IPS-18c (cell line): Measurements from ENCODE around the gene CAMSAP3.
"Not testable (repeated sequence)": the region's sequence is repeated elsewhere in the genome, so short reads cannot be mapped to it uniquely, and the experiment has no call there.

ENCODE experiments used
- H3K4me3 ChIP-seq: 2 replicates; pipeline ENCODE4 v1.7.0; 2013; ENCODE audit warnings: low read depth, mild to moderate bottlenecking, low read length, moderate library complexity; ENCODE audit not compliant: insufficient read depth
- H3K9me3 ChIP-seq: one replicate; pipeline ENCODE4 v1.6.1; 2013; ENCODE audit warnings: mild to moderate bottlenecking, low read length, moderate library complexity; ENCODE audit not compliant: control insufficient read depth, insufficient read depth

The CAMSAP3 gene

DNA sequence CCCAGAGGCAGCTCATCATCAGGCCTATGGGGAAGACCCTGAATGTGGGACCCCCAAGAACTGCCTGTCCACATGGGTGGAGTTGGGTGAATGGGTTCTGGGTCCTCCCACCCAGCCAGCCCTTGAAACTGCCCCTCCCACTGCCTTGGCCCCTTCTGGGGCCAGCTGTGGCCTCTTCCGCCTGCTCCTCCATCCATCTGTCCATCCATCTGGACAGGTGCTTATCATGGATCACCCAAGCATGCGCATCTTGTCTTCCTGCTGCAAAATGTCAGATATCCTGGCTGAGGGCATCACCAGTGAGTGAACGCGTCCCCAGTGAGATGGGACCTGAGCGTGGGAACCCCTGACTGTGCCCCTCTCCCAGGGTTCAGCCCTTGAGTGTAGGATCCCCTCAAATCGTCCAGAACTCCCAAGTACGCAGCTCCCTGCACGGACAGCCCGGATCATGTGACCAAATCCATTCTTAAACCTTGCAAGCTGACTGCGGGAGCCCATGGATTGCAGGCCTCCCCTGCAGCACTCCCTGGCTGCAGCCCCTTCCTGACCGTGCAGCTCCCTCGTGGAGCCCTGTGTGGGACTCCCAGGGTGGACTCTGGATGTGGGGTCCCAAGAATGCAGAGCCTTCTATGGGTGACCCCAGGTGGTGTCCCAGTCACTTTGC lies 43.3 kb downstream of the CAMSAP3 start:
- H3K9me3 ChIP-seq, result no peaks in the 10 kb centered on the region

DNA sequence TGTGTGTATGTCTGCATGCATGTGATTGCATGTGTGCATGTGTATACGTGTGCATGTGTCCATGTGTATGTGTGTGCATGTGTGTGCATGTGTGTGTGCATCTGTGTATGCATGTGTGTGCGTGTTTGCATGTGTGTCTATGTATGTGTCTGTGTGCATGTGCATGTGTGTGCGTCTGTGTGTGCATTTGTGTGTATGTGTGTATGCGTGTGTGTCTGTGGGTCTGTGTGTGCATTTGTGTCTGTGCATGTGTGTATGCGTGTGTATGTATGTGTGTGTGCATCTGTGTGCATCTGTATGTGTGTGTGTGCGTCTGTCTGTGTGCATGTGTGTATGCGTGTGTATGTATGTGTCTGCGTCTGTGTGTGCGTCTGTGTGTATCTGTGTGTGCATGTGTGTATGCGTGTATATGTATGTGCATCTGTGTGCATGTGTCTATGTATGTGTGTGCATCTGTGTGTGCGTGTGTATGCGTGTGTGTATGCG lies 44.2 kb downstream of the CAMSAP3 start:
- no peaks in the 10 kb centered on the region for H3K9me3 ChIP-seq
- no peak overlapping the region for H3K4me3 ChIP-seq

More for the DNA sequence above, 43.3 kb downstream of the CAMSAP3 start:
- no peak overlapping the region for H3K4me3 ChIP-seq

DNA sequence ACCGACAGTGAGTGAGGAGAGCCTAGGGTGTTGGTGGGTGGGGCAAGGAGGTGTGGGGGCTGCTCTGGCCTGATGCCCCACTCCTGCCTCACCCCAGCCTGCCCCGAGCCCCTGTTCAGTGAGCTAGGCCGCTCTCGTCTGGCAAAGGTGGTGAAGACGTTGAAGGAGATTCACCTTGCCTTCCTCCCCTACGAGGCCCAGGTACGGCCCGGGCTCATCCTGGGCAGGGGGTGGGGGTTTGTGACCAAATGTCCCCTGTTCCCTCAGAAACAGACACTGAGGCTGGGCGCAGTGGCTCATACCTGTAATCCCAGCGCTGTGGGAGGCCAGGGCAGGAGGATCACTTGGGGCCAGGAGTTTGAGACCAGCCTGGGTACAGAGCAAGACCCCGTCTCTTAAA lies 45.1 kb downstream of the CAMSAP3 start:
- Histone ChIP-seq H3K4me3 (no peak overlapping the region), H3K9me3 (no peaks in the 10 kb centered on the region)

- no peaks in the 10 kb centered on the region for H3K9me3 ChIP-seq
- H3K4me3 ChIP-seq, result no peak overlapping the region
These were observed 45.9 kb downstream of the CAMSAP3 start for GRCh38 chr19:7641290-7642276.

DNA sequence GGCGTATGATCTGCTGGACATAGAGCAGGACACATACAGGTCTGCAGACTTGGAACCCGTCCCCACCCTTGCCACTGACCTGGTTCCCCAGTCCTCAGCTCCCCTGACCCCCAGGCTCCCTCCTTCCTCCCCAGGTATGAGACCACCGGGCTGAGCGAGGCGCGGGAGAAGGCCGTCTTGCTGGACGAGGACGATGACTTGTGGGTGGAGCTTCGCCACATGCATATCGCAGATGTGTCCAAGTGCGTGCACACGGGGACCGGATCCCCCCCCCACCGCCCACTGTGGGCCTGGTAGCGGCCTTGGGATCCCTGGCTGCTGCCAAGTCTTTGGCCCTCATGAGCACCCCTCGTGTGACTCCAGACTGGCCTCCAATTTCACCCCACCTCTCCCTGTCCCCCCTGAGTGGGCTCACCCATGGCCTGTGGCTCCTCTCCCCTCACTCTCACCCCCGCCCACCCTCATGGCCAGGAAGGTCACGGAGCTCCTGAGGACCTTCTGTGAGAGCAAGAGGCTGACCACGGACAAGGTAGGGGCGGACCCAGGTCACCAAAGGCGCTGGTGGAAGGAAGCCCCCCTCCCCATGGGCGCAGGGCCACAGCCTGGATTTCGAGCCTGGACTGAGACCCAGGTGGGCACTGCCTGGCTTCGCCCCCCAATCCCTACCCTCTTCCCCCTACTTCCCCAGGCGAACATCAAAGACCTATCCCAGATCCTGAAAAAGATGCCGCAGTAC lies 46.8 kb downstream of the CAMSAP3 start:
- no peaks in the 10 kb centered on the region for H3K9me3 ChIP-seq
- H3K4me3 ChIP-seq, result no peak overlapping the region

GRCh38 chr19:7643031-7643415 lies 47.4 kb downstream of the CAMSAP3 start:
- Histone ChIP-seq H3K4me3 (no peak overlapping the region), H3K9me3 (no peaks in the 10 kb centered on the region)

DNA sequence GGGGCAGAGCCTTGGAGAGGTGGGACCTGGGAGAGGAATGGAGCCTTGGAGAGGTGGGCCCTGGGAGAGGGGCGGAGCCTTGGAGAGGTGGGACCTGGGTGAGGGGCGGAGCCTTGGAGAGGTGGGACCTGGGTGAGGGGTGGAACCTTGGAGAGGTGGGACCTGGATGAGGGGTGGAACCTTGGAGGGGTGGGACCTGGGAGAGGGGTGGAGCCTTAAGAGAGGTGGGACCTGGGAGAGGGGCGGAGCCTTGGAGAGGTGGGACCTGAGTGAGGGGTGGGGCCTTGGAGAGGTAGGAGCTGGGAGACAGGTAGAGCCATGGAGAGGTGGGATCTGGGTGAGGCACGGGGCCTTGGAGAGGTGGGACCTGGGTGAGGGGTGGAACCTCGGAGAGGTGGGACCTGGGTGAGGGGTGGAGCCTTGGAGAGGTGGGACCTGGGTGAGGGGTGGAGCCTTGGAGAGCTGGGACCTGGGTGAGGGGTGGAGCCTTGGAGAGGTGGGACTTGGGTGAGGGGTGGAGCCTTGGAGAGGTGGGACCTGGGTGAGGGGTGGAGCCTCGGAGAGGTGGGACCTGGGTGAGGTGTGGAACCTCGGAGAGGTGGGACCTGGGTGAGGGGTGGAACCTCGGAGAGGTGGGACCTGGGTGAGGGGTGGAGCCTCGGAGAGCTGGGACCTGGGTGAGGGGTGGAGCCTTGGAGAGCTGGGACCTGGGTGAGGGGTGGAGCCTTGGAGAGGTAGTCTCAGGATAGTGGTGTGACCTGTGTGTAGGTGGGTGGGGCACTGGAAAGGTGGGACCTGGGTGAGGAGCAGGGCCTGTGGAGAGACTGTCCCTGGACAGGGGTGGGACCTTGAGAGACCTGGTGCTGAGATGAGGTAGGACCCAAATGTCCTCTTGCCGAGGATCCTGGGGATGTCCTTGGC lies 48.2 kb downstream of the CAMSAP3 start:
- not testable (repeated sequence) for H3K9me3 ChIP-seq, H3K4me3 ChIP-seq

GRCh38 chr19:7644550-7644877 lies 48.9 kb downstream of the CAMSAP3 start:
- H3K9me3 ChIP-seq, result no peaks in the 10 kb centered on the region
- no peak overlapping the region for H3K4me3 ChIP-seq

GRCh38 chr19:7645163-7645562 lies 49.5 kb downstream of the CAMSAP3 start:
- no peaks in the 10 kb centered on the region for H3K9me3 ChIP-seq

GRCh38 chr19:7645656-7646425 lies 50.2 kb downstream of the CAMSAP3 start:
- Histone ChIP-seq H3K9me3 (no peaks in the 10 kb centered on the region), H3K4me3 (no peak overlapping the region)

More at GRCh38 chr19:7645163-7645562, 49.5 kb downstream of the CAMSAP3 start:
- H3K4me3 ChIP-seq, result no peak overlapping the region

- Histone ChIP-seq H3K9me3 (no peaks in the 10 kb centered on the region), H3K4me3 (no peak overlapping the region)
These were observed 50.7 kb downstream of the CAMSAP3 start for GRCh38 chr19:7646426-7646700.

DNA sequence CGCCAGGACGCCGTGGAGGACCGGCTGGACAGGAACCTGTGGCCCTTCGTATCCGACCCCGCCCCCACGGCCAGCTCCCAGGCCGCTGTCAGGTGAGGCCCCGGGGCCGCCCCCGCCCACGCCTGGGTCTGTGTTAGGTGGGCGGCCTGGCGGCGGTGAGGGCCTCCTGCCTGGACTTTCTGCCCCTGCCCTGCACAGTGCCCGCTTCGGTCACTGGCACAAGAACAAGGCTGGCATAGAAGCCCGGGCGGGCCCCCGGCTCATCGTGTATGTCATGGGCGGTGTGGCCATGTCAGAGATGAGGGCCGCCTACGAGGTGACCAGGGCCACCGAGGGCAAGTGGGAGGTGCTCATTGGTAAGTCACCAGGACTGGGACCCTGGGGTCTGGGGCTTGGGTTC lies 51.5 kb downstream of the CAMSAP3 start:
- Histone ChIP-seq H3K9me3 (no peaks in the 10 kb centered on the region), H3K4me3 (no peak overlapping the region)

- Histone ChIP-seq H3K4me3 (no peak overlapping the region), H3K9me3 (peaks cover 2% of the 10 kb centered on the region)
These were observed 52.8 kb downstream of the CAMSAP3 start for GRCh38 chr19:7648265-7649014.

GRCh38 chr19:7650148-7650547 lies 54.5 kb downstream of the CAMSAP3 start:
- Histone ChIP-seq H3K9me3 (peaks cover 2% of the 10 kb centered on the region), H3K4me3 (no peak overlapping the region)

GRCh38 chr19:7652061-7652641 lies 56.5 kb downstream of the CAMSAP3 start:
- Histone ChIP-seq H3K4me3 (no peak overlapping the region), H3K9me3 (peaks cover 2% of the 10 kb centered on the region)
